HG03378 (cell line): ENCODE measurements around the gene YOD1.
"Not testable (repeated sequence)": the region's sequence is repeated elsewhere in the genome, so short reads cannot be mapped to it uniquely, and the experiment has no call there.

Source experiments
- ATAC-seq: cut with Tn5 transposase; IDR thresholded peaks from one replicate; pipeline ENCODE4 v1.9.1; 2021; ENCODE audit warnings: mild to moderate bottlenecking, moderate library complexity; ENCODE audit not compliant: unreplicated experiment

YOD1 gene

DNA sequence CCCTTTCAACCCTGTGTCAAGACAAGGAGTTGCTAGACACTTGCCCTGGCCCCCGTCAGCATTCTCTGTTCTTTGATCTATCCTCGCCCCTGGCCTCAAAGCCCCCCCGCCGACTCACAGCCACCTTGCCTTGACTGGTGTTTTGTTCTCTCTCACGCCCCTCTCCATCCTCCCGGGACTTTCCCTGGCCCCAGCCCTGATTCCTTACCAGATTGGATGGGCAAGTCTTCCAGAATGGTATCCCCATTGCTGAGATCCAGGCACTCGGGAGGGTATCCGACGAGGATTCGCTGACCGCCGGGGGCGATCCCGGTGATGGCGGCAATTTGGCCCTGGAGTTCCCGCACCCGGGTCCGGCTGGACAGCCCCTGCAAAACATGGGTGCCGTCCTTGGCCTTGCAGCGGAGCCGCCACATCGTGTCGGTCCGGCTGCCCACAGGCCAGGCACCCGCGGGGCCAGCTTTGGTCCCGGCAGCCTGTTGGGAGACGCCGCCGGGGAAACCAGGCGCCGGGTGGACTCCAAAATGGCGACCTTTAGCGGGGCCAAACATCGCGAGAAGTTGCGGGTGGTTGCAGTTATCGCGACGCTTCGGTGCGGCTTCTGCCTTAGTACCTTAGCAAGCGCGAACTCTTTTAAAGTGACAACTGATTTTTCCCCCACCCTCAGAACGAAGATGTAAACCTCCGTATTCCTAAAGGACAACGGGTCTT lies 373 bp downstream of the YOD1 start:
- peak; percentile 45 for ATAC-seq

DNA sequence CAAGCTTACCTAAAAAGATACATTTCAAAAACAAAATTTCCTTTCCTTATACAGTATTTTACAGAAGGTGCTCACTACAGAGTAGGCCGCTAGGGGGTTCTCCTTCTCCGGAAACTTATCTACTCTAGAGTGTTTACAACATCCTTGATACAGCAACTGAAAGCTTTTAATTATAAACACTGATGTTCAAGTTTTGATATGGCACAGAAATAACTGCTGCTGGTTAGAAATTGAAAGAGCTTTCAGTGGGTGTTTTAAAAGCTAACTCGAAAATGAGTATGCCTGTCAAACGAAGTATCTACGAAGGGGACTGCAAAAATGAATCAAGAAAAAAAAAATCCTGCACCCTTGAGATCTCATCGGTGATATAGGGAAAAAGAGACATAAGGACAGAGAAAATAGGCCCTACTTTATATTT lies 1.0 kb downstream of the YOD1 start:
- ATAC-seq, result peak; percentile 31

DNA sequence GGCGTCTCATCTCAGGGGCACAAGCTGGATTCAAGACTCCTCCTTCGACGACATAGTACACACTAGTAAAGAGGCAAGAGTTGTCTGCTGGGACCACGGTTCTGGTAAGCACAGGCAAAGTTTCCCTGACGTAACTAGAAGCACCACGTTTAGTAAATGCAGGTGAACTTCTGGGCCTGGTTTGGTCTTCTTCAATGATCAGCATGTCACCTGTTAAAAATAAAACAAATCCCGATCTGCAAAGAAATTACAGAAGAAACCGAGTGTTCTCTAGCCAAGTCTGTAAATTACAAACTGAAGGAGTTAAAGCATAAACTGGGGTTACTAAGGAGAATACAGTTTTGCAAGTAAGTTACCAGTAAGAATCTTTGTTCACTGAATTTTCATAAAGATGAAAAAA lies 1.5 kb downstream of the YOD1 start:
- ATAC-seq, result no peak

DNA sequence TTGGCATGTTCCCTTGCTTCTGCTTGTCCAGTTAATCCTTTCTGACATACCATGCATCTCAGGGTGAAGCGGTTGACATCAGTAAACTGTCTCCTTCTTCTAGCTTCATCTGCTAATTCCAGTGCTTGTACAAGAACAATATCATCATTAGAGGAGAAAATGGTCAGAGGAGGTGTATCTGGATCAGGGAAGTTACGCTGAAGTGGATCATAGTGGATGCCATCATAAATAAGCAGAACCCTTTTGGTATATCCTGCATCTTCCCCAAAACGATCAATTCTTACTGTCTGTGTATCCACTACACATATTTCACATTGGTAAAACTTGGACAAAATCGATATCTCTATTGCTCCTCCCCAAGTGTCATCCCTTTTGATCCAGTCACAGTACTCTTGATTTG lies 2.0 kb downstream of the YOD1 start:
- ATAC-seq, result no peak

DNA sequence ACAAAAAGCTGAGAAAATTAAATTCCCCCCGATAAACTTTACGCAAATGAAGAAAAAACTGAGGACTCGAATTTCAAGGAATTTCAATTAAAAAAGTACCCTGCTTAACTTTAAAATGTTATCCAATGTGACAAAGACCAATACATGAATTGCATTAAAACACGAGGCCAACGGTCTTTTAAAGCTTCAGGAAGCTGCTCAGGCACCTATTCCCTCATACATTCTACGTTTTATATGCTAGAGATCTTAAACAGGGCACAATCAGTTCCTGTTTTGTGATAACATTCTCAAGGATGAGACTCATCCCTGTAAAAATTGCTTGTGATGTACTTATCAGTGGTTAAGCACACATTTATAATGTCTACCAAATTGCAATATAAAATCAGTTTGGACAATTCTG lies 3.0 kb downstream of the YOD1 start:
- ATAC-seq, result no peak

DNA sequence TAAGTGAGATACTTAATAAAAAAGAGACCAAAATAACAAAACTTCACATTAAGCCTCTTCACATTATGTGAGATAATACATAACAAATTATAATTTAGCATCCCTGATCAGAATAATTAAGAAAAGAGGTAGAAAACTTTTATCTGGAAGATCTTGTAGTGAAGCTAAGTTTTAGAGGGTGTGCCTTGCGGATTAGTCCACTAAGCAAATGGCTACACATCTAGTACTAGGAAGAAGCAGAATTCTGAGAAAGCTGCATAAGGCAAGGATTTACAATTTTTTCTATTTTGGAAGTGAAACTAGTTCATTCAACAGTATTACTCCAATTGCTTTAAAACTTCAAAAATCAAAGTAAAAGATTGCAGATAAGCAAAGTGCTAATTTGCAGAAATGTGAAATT lies 3.5 kb downstream of the YOD1 start:
- no peak for ATAC-seq

DNA sequence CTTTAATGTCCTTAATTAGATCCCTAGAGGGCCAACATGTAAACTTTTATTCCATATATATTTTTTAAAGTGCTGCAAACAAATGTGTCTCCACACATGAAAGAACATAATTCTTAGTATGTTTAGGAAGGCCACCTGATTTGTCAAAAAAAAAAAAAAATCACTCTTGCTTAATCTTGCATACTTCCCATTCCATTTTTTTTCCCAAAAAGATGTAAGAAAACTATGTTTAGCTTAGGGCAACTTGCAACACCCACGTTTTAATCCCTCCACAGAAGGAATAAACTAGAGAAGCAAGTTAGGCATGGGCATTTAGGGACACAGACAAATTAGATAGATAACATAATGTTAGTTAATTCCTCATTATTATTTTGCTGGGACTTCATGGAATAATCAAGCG lies 5.6 kb downstream of the YOD1 start:
- no peak for ATAC-seq

DNA sequence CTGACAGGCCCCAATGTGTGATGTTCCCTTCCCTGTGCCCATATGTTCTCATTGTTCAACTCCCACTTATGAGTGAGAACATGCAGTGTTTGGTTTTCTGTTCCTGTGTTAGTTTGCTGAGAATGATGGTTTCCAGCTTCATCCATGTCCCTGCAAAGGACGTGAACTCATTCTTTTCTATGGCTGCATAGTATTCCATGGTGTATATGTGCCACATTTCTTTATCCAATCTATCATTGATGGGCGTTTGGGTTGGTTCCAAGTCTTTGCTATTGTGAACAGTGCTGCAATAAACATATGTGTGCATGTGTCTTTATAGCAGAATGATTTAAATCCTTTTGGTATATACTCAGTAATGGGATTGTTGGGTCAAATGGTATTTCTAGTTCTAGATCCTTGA lies 9.6 kb downstream of the YOD1 start:
- ATAC-seq, result not testable (repeated sequence)

DNA sequence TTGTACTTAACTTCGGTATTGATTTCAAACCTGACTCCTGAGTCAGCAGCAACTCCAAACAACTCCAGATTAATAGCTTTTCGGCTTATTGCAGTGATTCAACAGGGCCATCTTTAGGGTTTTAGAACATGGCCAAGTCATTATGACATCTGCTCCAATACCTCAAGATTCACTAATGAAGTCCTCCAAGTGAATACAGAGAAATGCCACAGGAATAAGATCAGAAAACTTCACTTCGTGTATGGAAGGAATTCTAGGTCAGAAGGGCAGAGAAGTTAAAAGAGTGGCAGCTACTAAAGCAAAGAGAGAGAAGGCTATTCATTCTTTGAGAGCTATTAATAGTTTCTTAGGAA lies 10.9 kb downstream of the YOD1 start:
- ATAC-seq, result no peak

DNA sequence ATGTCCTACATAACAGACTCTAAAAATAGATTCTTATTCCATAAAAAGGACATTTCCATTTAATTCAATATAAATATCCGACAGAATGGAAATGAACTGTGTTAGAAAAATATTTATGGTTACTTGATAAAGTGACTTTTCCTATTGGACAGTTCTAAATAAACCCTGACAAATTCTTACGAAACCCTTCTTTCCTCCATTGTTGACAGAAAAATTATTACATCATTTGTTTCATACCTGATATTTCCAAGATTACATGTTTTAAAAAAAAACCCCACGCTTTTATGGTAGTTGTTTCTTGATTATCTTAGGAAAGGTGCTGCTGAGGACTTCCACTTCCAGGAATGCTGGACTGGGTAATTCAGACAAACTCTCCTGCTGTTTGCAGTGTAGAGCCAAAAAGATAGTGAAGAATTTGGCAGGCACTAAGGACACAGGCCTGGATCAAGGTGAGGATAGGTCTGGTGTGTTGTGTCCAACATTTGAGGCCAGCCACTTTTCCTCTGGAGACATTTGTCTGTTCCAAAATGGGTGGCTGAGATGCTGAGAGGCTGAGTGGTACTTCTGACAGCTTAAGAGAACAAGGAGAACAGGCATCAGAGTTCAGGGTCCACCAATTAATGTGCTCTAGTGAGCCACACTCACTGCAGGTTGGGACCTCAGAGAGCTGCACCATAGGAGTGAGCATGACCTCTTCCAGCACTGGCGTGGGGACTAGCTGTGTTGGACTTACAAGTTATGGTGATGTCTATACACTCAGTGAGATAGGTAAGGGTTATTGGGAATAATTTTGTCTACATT lies 11.4 kb downstream of the YOD1 start:
- no peak for ATAC-seq

DNA sequence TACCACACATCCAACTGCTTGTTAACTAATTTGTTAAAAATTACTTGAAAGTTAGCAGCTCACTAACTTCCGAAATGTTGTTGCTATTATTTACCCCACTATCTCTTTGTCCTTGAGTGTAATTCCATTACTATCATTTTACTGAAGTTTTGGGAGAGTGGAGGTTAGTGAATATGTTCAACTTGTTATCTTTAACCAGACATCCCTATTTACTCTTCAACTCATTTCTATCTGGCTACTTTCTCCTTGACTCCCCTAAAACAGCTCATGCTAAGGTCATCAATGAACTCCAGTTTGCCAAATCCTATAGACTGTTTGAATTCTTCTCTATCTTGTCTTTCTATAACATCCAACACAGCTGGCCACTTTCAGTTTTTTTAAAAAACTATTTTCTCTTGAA lies 14.1 kb downstream of the YOD1 start:
- no peak for ATAC-seq

DNA sequence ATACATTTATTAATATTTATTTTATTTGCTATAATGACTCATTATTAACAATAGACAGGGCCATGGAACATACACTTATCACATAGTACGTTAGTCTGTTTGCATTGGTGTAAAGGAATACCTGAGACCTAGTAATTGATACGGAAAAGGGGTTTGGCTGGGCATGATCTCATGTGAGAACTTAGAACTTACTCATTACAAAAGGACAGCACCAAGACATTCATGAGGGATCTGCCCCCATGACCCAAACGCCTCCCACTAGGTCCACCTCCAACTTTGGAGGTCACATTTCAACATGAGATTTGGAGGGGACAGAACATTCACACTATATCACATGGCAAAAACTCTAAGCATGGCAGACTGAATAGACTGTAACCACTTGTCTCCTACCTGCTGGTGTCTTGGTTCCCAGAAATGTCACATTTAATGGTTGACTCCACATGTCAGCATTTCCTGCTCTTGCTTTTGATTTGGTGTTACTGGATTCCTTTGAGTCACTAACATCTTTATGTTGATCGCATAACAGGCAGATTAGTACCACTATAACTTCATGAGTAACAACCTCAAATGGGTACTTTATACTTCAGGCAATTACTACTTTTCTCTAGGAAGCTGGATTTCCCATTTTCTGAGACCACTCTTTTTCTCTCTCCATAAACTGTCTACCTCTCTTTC lies 15.0 kb downstream of the YOD1 start:
- ATAC-seq, result no peak

DNA sequence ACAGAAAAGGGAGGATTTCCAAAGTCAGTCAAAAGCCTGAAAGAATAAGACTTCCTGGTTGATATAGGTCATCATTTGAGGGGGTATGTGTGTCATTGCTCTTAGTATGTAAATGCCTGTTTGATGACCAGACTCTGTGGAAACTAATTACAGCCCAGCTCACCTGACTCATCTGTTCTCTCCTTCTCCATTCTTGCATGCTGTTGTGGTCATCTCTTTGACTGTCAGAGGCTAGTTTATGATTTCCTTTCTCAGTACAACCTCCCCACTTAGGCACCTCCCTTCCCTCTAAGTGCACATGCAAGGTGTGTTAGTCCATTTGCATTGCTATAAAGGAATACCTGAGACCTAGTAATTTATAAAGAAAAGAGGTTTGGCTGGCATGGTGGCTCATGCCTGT lies 16.0 kb downstream of the YOD1 start:
- ATAC-seq, result no peak

DNA sequence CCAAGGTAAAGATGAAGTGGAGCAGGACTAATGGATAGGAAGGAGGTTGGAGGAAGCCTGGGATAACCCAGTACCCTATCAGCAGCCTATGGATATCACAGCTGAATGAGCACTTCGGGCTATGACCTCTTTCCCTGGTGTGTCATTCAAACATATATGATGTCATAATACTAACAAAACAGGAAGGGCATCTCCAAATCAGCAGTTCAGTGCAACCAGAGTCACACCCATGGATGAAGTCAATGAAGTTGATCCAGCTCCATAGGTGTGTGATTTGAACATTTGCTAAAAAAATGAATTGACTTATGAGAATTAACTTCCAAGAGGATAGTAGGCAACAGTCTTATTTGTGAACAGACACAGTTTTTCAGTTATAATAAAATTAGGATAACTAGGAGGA lies 16.8 kb downstream of the YOD1 start:
- no peak for ATAC-seq

DNA sequence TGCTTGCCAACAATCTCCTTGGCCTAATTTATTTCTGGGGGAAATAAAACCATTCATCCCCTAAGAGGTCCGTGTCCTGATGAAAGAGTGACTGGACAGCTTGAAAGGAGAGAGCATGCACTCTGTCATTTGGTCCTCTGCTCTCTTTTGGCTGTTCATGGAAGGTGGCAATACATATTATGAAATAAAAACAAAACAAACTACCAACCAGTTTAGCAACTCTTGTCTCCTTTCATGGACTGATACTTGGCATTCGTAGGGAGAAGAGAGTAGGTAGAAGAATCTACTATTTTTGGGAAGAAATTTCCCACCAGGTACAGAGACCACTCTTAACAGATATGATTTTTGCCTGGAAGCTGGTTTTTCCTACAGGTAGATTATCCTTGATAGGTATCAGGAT lies 17.7 kb downstream of the YOD1 start:
- ATAC-seq, result no peak

DNA sequence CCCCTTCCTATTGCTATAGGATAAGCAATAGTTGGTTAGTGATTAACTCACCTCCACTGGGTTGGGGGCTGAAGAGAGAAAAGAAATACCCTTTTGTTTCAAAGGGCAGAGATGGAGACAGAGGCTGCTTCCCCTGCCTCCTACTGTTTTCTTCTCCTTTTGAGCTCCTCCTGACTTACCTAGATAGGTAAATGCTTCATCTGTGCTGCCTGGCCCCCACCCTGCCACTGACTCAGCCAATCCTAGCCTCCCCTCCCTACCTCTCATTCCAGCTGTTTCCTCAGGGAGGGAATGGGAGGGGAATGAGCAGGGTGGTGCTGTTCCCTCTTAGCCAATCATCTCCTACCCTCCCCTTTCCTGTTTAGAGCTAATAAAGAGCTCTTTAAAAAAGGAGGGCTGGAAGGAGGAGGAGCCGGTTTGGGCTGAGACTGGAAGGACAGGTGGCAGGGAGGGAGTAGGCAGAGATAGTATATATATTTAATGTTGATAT lies 18.4 kb downstream of the YOD1 start, which contains the start of gene C1orf116:
Gene C1orf116 (minus strand): TSS at position 229 of the 490 bp plus-strand sequence. CDS start 5,158 bp downstream, outside the sequence.
- ATAC-seq, result no peak

DNA sequence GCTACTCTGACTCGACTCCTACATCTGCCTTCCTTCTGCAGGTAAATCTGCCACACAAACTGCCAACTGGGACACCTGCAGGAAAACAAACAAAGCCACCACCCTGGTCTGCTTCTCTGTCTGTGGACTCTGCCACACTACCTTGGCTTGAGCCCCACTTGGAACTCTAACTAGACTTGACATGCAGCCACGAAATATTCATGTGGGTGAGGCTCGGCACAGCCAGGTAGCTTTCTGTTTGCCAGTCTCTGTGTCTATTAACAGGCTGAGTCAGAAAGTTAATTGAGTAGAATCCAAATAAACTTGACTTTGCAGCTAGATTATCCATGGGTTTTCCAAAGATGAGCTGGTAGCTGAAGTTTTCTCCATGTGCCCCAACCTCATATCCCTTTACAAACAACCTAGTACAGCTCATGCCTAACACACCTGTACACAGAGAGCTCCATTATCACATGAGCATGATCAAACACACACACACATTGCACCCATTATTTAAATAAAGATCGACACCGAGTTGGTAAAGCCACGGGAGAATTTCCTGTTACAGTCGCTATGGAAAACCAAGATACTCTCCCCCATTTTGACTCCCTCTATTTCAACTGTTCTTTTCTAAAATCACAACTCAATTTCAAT lies 19.3 kb downstream of the YOD1 start:
- no peak for ATAC-seq

DNA sequence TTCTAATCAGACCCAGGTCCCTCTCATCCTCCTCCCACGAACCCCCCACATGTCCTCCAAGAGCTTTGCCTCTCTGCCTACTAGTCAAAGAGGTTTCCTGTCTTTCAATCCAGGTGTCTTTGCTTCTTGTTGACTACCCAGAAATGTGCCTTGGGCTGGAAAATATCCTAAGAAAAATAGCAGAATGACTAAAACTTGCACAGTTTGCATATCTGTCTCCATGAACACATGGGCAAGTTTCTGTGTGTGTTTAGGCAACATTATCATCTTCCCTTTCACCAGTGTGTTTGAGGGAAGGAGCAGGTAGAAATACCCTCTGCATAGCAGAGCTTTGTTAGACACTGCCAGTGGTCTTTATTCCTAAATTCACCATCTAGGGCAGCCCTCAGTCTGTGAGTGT lies 20.0 kb downstream of the YOD1 start:
- ATAC-seq, result no peak

DNA sequence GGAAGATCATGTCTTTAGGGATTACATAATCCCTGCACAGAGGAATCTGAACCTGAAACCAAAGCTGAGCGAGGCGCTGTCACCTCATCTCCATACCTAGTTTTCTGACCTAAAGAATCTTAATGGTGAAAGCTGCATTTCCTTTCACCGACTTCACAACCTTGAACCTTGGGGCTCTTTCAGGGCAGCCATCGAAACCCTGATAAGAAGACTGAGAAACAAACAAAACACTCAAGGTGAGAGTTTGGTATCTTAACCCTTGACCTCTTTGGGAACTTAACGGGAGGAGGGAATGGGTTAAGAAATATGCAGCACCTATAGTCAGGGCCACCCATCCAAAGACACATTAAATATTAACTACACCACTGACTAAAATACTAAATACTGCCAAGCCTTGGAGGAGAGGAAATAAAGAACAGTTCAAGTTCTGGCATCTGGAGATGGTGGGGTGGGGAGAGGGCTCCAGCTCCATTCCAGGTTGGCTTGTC lies 20.4 kb downstream of the YOD1 start:
- no peak for ATAC-seq

DNA sequence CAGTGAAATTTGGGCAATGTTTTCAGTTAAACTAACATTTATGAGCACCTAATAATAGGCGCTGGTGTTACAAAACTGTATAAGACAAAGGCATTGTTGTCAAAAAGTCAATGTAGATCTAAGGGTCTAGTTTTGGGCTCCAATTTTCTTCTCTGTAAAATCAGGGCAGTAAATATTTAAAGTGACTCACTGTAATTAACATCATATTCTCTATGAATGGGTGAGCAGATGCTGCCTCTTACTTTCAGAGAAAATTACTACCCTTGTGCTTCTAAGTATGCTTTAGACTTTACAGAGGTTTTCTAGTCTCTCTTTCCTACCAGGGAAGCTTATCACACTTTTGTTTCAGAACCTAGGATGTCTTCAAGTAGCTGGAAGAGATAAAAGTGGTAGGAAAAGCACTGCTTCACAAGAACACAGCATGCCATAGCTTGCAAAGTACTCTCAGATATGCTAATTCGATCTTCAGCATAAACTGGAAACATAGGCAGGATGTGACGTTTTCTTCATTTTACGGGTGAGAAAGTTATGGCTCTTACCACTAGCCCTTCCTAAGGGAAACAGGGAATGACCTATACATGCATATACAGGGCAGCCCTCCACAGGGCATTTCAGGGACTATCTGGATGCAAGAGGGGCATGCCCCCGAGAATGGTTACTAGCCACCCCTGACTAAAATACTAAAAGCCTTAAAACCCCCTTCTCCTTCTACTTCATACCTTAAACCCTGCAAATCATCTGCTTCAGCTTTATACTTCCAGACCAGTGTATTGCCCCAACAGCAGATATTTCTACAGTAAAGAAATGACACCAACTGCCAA lies 21.1 kb downstream of the YOD1 start:
- no peak for ATAC-seq
